LNCaP clone FGC (cell line): ENCODE data around the gene ENPP1.

Source experiments
- DNase-seq: peaks from one replicate; pipeline ENCODE4 v3.0.0-alpha.2; 2011; ENCODE audit warnings: low read depth
- H3K4me3 ChIP-seq: 2 replicates; pipeline ENCODE4 v1.5.1; 2011; ENCODE audit warnings: mild to moderate bottlenecking, low read depth, low read length, control low read depth
- TF ChIP-seq, protein P1 (sequence below): IDR thresholded peaks from 2 replicates; pipeline ENCODE4 v1.5.1; 2012; ENCODE audit warnings: mild to moderate bottlenecking; ENCODE audit not compliant: control insufficient read depth, insufficient read depth; ENCODE audit errors: extremely low read depth

Gene ENPP1

GRCh38 chr6:131765081-131765803 is 42.6 kb upstream of the ENPP1 start:
- TF ChIP-seq, protein P1, sequence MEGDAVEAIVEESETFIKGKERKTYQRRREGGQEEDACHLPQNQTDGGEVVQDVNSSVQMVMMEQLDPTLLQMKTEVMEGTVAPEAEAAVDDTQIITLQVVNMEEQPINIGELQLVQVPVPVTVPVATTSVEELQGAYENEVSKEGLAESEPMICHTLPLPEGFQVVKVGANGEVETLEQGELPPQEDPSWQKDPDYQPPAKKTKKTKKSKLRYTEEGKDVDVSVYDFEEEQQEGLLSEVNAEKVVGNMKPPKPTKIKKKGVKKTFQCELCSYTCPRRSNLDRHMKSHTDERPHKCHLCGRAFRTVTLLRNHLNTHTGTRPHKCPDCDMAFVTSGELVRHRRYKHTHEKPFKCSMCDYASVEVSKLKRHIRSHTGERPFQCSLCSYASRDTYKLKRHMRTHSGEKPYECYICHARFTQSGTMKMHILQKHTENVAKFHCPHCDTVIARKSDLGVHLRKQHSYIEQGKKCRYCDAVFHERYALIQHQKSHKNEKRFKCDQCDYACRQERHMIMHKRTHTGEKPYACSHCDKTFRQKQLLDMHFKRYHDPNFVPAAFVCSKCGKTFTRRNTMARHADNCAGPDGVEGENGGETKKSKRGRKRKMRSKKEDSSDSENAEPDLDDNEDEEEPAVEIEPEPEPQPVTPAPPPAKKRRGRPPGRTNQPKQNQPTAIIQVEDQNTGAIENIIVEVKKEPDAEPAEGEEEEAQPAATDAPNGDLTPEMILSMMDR: no peak
- H3K4me3 ChIP-seq: no peak overlapping the region
- DNase-seq: no peak

DNA sequence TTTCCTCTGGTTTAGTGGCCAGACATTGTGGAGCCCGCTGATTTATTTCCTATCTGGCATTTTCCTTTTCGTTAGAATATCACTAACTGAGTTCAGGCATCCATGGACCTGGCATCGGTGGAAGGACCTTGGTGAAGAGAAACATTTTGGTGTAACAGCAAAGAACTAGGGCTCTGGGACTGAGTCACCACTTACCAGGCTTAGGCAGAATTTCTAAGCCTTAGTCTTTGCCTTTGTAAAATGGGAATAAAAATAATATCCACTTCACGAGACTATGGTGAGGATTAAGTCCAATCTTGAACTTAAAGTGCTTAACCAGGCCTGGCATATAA is 42.0 kb upstream of the ENPP1 start:
- TF ChIP-seq, protein P1: no peak
- DNase-seq: no peak
- no peak overlapping the region for H3K4me3 ChIP-seq

GRCh38 chr6:131766631-131767030 is 41.2 kb upstream of the ENPP1 start:
- no peak overlapping the region for H3K4me3 ChIP-seq
- TF ChIP-seq, protein P1: no peak
- DNase-seq: no peak

GRCh38 chr6:131768964-131769363 is 38.9 kb upstream of the ENPP1 start:
- TF ChIP-seq, protein P1: no peak
- H3K4me3 ChIP-seq: no peak overlapping the region
- DNase-seq: no peak

- H3K4me3 ChIP-seq: no peak overlapping the region
- DNase-seq: no peak
- TF ChIP-seq, protein P1: no peak
Observed at GRCh38 chr6:131769385-131770141, 38.3 kb upstream of the ENPP1 start.

GRCh38 chr6:131770776-131771175 is 37.0 kb upstream of the ENPP1 start:
- no peak for DNase-seq
- TF ChIP-seq, protein P1: no peak
- H3K4me3 ChIP-seq: no peak overlapping the region

DNA sequence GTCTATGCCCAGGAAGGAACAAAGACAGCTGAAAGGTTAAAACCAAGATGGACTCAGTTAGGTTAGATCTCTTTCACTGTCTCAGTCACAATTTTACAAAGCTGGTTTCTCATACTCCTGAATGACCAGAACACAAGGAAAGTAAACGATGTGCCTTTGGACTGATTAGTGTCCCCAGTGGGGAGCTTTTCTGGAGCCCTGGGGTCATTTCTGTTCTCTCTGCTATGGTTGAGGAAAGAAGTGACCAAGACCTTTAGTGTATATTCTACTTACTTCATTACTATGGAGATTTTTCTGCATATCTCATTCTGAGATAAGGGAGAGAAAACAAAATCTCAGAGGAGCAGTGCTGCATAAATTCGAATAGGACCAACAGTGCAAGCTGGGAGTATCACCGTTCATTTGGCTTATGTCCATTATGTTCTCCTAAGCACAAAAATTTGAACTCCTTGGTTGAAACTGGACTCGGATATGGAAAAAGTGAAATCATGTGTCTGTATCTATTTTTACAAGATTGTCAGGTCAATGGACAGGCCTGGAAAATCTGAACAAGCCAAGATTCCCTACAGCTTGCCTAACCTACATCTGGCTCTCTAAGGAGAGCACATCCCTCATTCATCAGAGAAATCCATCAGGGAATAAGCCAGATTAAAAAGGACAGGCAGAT is 34.4 kb upstream of the ENPP1 start:
- no peak overlapping the region for H3K4me3 ChIP-seq
- DNase-seq: no peak
- TF ChIP-seq, protein P1: no peak
